HG02571 (cell line): ENCODE measurements around the gene PDIA6.
"Not testable (repeated sequence)": the region's sequence is repeated elsewhere in the genome, so short reads cannot be mapped to it uniquely, and the experiment has no call there.

ENCODE experiments used
- ATAC-seq: cut with Tn5 transposase; IDR thresholded peaks from one replicate; pipeline ENCODE4 v1.9.1; 2021; ENCODE audit warnings: mild to moderate bottlenecking, moderate library complexity; ENCODE audit not compliant: unreplicated experiment

PDIA6 gene

GRCh38 chr2:10811517-10811916 is 1.1 kb downstream of the PDIA6 start:
- ATAC-seq, result no peak

- ATAC-seq, result peak; percentile 27
Measured at GRCh38 chr2:10810202-10811161, 2.1 kb downstream of the PDIA6 start.

- ATAC-seq, result no peak
Measured at GRCh38 chr2:10806543-10806942, 6.0 kb downstream of the PDIA6 start.

GRCh38 chr2:10805990-10806389 is 6.6 kb downstream of the PDIA6 start:
- not testable (repeated sequence) for ATAC-seq

- no peak for ATAC-seq
Measured at GRCh38 chr2:10802657-10803056, 9.9 kb downstream of the PDIA6 start.

GRCh38 chr2:10800163-10800562 is 12.4 kb downstream of the PDIA6 start:
- no peak for ATAC-seq

- ATAC-seq, result no peak
Measured at GRCh38 chr2:10798783-10799182, 13.8 kb downstream of the PDIA6 start.

- no peak for ATAC-seq
Measured at GRCh38 chr2:10796703-10797102, 15.9 kb downstream of the PDIA6 start.

- ATAC-seq, result no peak
Measured at GRCh38 chr2:10795508-10796046, 17.0 kb downstream of the PDIA6 start.

GRCh38 chr2:10794876-10795275 is 17.7 kb downstream of the PDIA6 start:
- no peak for ATAC-seq

GRCh38 chr2:10793816-10794215 is 18.8 kb downstream of the PDIA6 start:
- ATAC-seq, result no peak

GRCh38 chr2:10792660-10793400 is 19.8 kb downstream of the PDIA6 start:
- no peak for ATAC-seq

- peak; percentile 56 for ATAC-seq
Measured at GRCh38 chr2:10792001-10792634, 20.5 kb downstream of the PDIA6 start.

GRCh38 chr2:10790228-10790973 is 22.2 kb downstream of the PDIA6 start:
- peak; percentile 86 for ATAC-seq

GRCh38 chr2:10788855-10789254 is 23.7 kb downstream of the PDIA6 start:
- ATAC-seq, result no peak

- ATAC-seq, result no peak
Measured at GRCh38 chr2:10787176-10787968, 25.2 kb downstream of the PDIA6 start.

- no peak for ATAC-seq
Measured at GRCh38 chr2:10786240-10786982, 26.2 kb downstream of the PDIA6 start.

GRCh38 chr2:10785260-10785659 is 27.3 kb downstream of the PDIA6 start:
- no peak for ATAC-seq

GRCh38 chr2:10784719-10785118 is 27.9 kb downstream of the PDIA6 start:
- ATAC-seq, result no peak
